ENCODE data around the gene BFSP1.

BFSP1 gene

DNA sequence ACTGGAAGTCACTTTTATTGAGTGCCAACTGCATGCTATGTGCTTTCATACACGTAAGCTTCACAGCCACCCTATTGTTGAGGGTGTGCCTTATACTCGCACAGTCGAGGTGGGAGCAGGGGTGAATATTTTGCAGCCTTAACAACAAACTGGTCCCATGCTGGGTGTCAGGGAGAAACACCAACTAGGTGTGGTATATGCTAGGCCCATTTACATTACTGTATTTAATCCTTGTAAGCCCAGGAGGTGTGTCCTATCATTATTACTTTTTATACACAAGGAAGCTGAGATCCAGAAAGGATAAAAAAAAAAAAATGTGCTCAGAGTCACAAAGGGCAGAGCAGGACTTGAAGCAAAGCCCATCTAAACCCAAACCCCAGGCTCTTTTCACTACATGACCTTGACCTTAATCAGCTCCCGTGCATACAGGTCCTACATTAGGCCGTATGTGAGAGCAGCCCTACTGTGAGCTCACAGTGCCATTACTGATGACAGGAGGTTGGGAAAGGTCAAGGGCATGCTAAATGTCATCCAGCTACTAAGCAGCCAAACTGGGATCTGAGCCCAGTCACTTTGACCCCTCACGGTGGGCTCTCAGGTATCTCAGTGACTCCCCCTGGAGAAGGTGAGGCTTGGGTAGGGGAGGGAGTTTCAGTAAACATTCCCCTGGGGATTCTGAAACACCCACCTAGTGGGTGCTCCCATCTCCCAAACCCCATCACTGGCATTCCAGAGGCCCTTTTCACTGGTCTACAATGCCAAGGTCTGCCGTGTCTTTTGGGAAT, 61.7 kb downstream of the BFSP1 start:
- no peaks in the 10 kb centered on the region for H3K36me3 ChIP-seq (ENCODE audit: control insufficient read depth in 1 of 2, insufficient read depth in 2 of 2, low read length in 2 of 2)
- no peak overlapping the region for H3K9ac ChIP-seq (ENCODE audit: low read depth in 1 of 2, low read length in 2 of 2)
- no peaks in the 10 kb centered on the region for H3K27me3 ChIP-seq (ENCODE audit: control insufficient read depth in 1 of 2, insufficient read depth in 2 of 2, low read length in 2 of 2)
- H3K9me3 ChIP-seq (ENCODE audit: control insufficient read depth in 1 of 2, low read length in 2 of 2): no peaks in the 10 kb centered on the region
- H3K4me1 ChIP-seq (ENCODE audit: control insufficient read depth in 1 of 2, insufficient read depth in 2 of 2, low read length in 2 of 2): no peaks in the 10 kb centered on the region
- no peak overlapping the region for H3K4me3 ChIP-seq (ENCODE audit: low read depth in 1 of 2, low read length in 2 of 2)
- no peak overlapping the region for H3K27ac ChIP-seq (ENCODE audit: low read depth, low read length)

DNA sequence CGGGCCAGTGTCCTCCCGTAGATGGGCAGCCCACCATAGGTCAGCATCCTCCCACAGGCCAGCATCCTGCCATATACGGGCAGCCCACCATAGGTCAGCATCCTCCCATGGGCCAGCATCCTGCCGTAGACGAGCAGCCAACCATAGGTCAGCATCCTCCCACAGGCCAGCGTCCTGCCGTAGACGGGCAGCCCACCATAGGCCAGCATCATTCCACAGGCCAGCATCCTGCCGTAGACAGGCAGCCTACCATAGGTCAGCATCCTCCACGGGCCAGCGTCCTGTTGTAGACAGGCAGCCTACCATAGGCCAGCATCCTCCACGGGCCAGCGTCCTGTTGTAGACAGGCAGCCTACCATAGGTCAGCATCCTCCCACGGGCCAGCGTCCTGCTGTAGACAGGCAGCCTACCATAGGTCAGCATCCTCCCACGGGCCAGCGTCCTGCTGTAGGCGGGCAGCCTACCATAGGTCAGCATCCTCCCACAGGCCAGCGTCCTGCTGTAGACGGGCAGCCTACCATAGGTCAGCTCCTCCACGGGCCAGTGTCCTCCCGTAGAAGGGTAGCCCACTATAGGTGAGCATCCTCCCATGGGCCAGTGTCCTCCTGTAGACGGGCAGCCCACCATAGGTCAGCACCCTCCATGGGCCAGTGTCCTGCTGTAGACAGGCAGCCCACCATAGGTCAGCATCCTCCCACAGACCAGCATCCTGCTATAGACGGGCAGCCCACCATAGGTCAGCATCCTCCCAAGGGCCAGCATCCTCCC, 62.9 kb downstream of the BFSP1 start:
- H3K27ac ChIP-seq (ENCODE audit: low read depth, low read length): no peak overlapping the region
- H3K4me1 ChIP-seq (ENCODE audit: control insufficient read depth in 1 of 2, insufficient read depth in 2 of 2, low read length in 2 of 2): no peaks in the 10 kb centered on the region
- H3K27me3 ChIP-seq (ENCODE audit: control insufficient read depth in 1 of 2, insufficient read depth in 2 of 2, low read length in 2 of 2): no peaks in the 10 kb centered on the region
- H3K4me3 ChIP-seq (ENCODE audit: low read depth in 1 of 2, low read length in 2 of 2): no peak overlapping the region
- H3K36me3 ChIP-seq (ENCODE audit: control insufficient read depth in 1 of 2, insufficient read depth in 2 of 2, low read length in 2 of 2): no peaks in the 10 kb centered on the region
- no peaks in the 10 kb centered on the region for H3K9me3 ChIP-seq (ENCODE audit: control insufficient read depth in 1 of 2, low read length in 2 of 2)
- H3K9ac ChIP-seq (ENCODE audit: low read depth in 1 of 2, low read length in 2 of 2): no peak overlapping the region

DNA sequence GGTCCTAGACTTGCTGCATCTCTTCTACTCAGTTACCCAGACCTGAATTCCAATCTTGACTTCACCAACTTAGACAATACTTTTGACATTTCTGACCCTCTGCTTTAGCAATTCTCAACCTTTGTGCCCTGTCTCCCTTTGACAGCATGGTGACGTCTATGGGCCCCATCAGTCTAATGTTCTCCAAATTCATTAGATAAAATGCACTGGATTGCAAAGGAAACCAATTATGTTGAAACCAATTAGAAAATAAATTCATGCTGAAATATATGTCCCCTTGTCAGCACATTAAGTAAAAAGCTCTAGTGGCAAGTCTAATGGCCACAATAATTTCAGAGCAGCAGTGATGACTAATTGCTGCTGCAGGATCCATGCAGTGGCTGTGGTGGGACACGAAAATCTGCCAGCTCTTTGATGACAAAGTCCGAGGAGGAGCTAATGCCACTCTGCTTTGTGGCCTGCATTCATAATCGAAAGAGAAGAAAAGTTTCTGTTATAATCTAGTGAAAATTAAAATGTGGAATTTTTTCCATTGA, 64.0 kb downstream of the BFSP1 start:
- Histone ChIP-seq H3K27ac (ENCODE audit: low read depth, low read length) (no peak overlapping the region), H3K9me3 (ENCODE audit: control insufficient read depth in 1 of 2, low read length in 2 of 2) (no peaks in the 10 kb centered on the region), H3K36me3 (ENCODE audit: control insufficient read depth in 1 of 2, insufficient read depth in 2 of 2, low read length in 2 of 2) (no peaks in the 10 kb centered on the region), H3K27me3 (ENCODE audit: control insufficient read depth in 1 of 2, insufficient read depth in 2 of 2, low read length in 2 of 2) (no peaks in the 10 kb centered on the region), H3K4me1 (ENCODE audit: control insufficient read depth in 1 of 2, insufficient read depth in 2 of 2, low read length in 2 of 2) (no peaks in the 10 kb centered on the region), H3K9ac (ENCODE audit: low read depth in 1 of 2, low read length in 2 of 2) (no peak overlapping the region), H3K4me3 (ENCODE audit: low read depth in 1 of 2, low read length in 2 of 2) (no peak overlapping the region)

DNA sequence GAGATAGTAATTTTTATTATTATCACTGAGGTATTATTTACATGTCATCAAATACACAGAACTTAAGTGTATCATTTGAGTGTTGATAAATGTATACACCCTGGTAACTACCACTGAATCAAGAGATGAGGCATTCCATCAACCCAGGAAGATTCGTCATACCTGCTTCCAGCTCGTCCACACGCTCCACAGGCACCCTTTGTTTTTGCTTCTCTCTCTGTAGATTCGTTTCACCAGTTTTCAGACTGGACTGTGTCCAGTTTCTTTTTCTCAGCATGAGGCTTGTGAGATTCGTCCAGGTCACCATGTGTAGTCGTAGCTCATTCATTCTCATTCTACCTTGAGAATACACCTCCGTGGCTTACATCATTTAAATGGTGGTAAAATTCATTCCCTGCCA, 64.5 kb downstream of the BFSP1 start:
- Histone ChIP-seq H3K4me3 (ENCODE audit: low read depth in 1 of 2, low read length in 2 of 2) (no peak overlapping the region), H3K36me3 (ENCODE audit: control insufficient read depth in 1 of 2, insufficient read depth in 2 of 2, low read length in 2 of 2) (no peaks in the 10 kb centered on the region), H3K9me3 (ENCODE audit: control insufficient read depth in 1 of 2, low read length in 2 of 2) (no peaks in the 10 kb centered on the region), H3K4me1 (ENCODE audit: control insufficient read depth in 1 of 2, insufficient read depth in 2 of 2, low read length in 2 of 2) (no peaks in the 10 kb centered on the region), H3K27ac (ENCODE audit: low read depth, low read length) (no peak overlapping the region), H3K27me3 (ENCODE audit: control insufficient read depth in 1 of 2, insufficient read depth in 2 of 2, low read length in 2 of 2) (no peaks in the 10 kb centered on the region), H3K9ac (ENCODE audit: low read depth in 1 of 2, low read length in 2 of 2) (no peak overlapping the region)

DNA sequence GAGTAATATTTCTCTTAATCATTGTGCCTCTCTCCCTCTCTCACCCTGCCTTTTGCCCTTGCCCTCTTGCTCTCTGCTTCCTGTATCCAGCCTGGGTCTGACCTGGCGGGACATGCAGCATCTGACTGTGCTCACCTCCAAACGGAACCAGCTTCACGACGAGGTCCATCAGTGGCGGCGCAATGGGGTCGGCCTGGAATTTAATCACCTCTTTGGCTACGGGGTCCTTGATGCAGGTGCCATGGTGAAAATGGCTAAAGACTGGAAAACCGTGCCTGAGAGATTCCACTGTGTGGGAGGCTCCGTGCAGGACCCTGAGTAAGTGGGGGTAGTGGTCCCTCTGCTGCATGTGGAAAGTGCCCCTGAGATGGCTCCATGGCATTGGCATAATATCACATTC, 65.9 kb downstream of the BFSP1 start:
- Histone ChIP-seq H3K36me3 (ENCODE audit: control insufficient read depth in 1 of 2, insufficient read depth in 2 of 2, low read length in 2 of 2) (no peaks in the 10 kb centered on the region), H3K9me3 (ENCODE audit: control insufficient read depth in 1 of 2, low read length in 2 of 2) (no peaks in the 10 kb centered on the region), H3K27ac (ENCODE audit: low read depth, low read length) (no peak overlapping the region), H3K27me3 (ENCODE audit: control insufficient read depth in 1 of 2, insufficient read depth in 2 of 2, low read length in 2 of 2) (no peaks in the 10 kb centered on the region), H3K9ac (ENCODE audit: low read depth in 1 of 2, low read length in 2 of 2) (no peak overlapping the region), H3K4me1 (ENCODE audit: control insufficient read depth in 1 of 2, insufficient read depth in 2 of 2, low read length in 2 of 2) (no peaks in the 10 kb centered on the region), H3K4me3 (ENCODE audit: low read depth in 1 of 2, low read length in 2 of 2) (no peak overlapping the region)

DNA sequence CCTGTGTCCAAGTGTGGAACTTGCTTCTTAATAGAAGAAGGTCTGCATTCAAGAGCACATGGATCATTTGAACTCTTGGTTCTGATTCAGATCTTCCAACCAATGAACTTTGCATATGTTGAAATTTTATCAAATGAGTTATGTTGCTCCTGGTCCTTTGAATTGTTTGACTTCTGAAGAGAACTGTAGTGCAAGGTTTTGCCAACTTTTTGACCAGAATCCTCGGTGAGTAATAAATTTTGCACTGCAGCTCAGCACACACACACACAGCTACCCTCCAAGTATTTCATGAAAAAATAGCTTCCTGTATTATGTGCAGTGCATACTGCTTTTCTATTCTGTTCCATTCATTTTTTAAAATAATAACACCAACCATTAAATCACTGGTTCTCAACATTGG, 67.5 kb downstream of the BFSP1 start:
- H3K27ac ChIP-seq (ENCODE audit: low read depth, low read length): no peak overlapping the region
- no peaks in the 10 kb centered on the region for H3K4me1 ChIP-seq (ENCODE audit: control insufficient read depth in 1 of 2, insufficient read depth in 2 of 2, low read length in 2 of 2)
- no peak overlapping the region for H3K4me3 ChIP-seq (ENCODE audit: low read depth in 1 of 2, low read length in 2 of 2)
- H3K36me3 ChIP-seq (ENCODE audit: control insufficient read depth in 1 of 2, insufficient read depth in 2 of 2, low read length in 2 of 2): no peaks in the 10 kb centered on the region
- H3K9me3 ChIP-seq (ENCODE audit: control insufficient read depth in 1 of 2, low read length in 2 of 2): no peaks in the 10 kb centered on the region
- no peak overlapping the region for H3K9ac ChIP-seq (ENCODE audit: low read depth in 1 of 2, low read length in 2 of 2)
- H3K27me3 ChIP-seq (ENCODE audit: control insufficient read depth in 1 of 2, insufficient read depth in 2 of 2, low read length in 2 of 2): no peaks in the 10 kb centered on the region

DNA sequence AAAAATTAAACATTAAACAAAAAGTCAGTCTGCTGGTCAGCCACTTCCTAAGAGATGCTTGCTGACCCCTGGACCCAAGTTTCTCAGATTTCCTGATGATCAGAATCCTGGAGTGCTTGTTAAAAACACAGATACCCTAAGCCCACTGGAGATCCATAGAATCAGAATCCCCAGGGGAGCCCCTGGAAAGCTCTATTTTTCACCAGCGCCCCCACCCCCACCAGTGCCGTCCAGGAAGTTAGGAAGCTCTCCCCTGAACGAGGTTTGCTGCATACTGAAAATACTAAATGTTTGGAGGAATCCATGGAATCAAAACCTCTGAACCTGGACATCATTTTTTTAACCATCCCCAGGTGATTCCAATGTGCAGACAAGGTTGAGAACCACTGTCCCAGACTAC, 69.2 kb downstream of the BFSP1 start:
- H3K27me3 ChIP-seq (ENCODE audit: control insufficient read depth in 1 of 2, insufficient read depth in 2 of 2, low read length in 2 of 2): no peaks in the 10 kb centered on the region
- no peak overlapping the region for H3K27ac ChIP-seq (ENCODE audit: low read depth, low read length)
- H3K9me3 ChIP-seq (ENCODE audit: control insufficient read depth in 1 of 2, low read length in 2 of 2): no peaks in the 10 kb centered on the region
- H3K9ac ChIP-seq (ENCODE audit: low read depth in 1 of 2, low read length in 2 of 2): no peak overlapping the region
- no peaks in the 10 kb centered on the region for H3K4me1 ChIP-seq (ENCODE audit: control insufficient read depth in 1 of 2, insufficient read depth in 2 of 2, low read length in 2 of 2)
- no peak overlapping the region for H3K4me3 ChIP-seq (ENCODE audit: low read depth in 1 of 2, low read length in 2 of 2)
- H3K36me3 ChIP-seq (ENCODE audit: control insufficient read depth in 1 of 2, insufficient read depth in 2 of 2, low read length in 2 of 2): no peaks in the 10 kb centered on the region

DNA sequence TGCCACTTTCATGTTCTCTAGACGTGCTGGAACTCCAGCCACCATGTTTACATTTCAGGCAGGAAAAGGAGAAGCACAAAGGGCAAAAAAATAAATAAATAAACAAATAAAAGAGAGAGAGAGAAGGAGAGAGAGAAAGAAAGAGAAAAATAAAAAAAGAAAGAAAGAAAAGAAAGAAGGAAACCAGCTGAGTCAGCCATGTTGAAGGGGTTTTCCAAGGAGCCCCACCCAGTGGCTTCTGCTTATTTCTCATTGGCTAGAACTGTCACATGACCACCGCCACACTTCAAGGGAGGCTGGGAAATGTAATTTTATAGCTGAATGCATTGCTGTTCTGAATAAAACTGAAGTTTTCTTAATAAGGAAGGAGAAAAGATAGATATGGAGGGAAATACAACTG, 71.1 kb downstream of the BFSP1 start:
- Histone ChIP-seq H3K4me3 (ENCODE audit: low read depth in 1 of 2, low read length in 2 of 2) (no peak overlapping the region), H3K36me3 (ENCODE audit: control insufficient read depth in 1 of 2, insufficient read depth in 2 of 2, low read length in 2 of 2) (no peaks in the 10 kb centered on the region), H3K9ac (ENCODE audit: low read depth in 1 of 2, low read length in 2 of 2) (no peak overlapping the region), H3K4me1 (ENCODE audit: control insufficient read depth in 1 of 2, insufficient read depth in 2 of 2, low read length in 2 of 2) (no peaks in the 10 kb centered on the region), H3K27ac (ENCODE audit: low read depth, low read length) (no peak overlapping the region), H3K27me3 (ENCODE audit: control insufficient read depth in 1 of 2, insufficient read depth in 2 of 2, low read length in 2 of 2) (peaks cover 0 to under 1% of the 10 kb centered on the region in 2 donors), H3K9me3 (ENCODE audit: control insufficient read depth in 1 of 2, low read length in 2 of 2) (no peaks in the 10 kb centered on the region)

DNA sequence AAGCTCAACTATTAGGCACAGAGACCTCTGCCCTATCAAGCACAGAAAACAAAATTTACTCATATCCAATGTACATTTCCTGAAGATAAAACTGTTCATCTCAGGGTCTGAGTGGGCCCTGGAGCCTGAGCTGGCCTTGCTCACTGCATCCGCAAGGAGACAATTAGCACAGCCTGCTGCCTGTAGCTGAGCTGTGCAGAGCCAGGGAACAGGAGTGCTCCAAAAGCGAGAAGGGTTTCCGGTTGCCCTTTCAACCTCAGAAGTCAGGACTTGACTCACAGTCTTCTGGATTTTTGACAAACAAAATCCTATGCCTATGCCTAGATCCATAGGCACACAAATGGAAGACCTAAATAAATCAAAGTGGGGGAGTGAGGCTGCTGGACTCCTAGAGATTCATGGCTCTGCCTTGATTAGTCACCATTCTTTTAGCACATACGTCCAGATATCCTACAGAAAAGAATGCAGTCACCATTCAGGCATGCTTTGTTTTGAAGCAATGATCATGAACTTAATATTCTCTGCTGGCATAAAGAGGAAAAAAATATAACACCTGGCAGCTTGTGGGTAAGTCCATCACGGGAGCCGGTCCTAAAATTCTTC, 73.5 kb downstream of the BFSP1 start:
- H3K4me3 ChIP-seq (ENCODE audit: low read depth in 1 of 2, low read length in 2 of 2): no peak overlapping the region

DNA sequence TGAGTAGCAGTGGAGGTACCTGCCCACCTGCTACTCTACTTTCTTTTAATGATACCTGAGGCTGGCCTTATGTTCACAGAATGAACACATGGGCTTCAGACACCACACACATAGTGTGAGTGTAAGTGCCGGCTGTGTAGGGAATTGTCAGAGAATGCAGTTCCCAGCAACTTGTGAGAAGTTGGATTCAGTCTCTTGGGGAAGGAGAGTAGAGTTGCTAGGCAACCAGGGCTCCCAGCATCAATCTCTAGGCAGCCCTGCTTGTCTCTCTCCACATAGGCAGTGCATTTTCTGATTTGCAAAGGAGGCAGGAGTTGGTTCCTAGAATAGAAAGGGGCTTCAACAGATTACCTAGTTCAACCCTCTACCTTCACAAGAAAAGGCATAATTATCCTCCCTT, 74.1 kb downstream of the BFSP1 start:
- H3K9ac ChIP-seq (ENCODE audit: low read depth in 1 of 2, low read length in 2 of 2): no peak overlapping the region
- no peaks in the 10 kb centered on the region for H3K4me1 ChIP-seq (ENCODE audit: control insufficient read depth in 1 of 2, insufficient read depth in 2 of 2, low read length in 2 of 2)
- H3K4me3 ChIP-seq (ENCODE audit: low read depth in 1 of 2, low read length in 2 of 2): no peak overlapping the region
- H3K27ac ChIP-seq (ENCODE audit: low read depth, low read length): no peak overlapping the region
- H3K27me3 ChIP-seq (ENCODE audit: control insufficient read depth in 1 of 2, insufficient read depth in 2 of 2, low read length in 2 of 2): peaks cover 8 to 9% of the 10 kb centered on the region in 2 donors
- H3K36me3 ChIP-seq (ENCODE audit: control insufficient read depth in 1 of 2, insufficient read depth in 2 of 2, low read length in 2 of 2): no peaks in the 10 kb centered on the region
- H3K9me3 ChIP-seq (ENCODE audit: control insufficient read depth in 1 of 2, low read length in 2 of 2): no peaks in the 10 kb centered on the region

More for the DNA sequence above, 73.5 kb downstream of the BFSP1 start:
- no peak overlapping the region for H3K9ac ChIP-seq (ENCODE audit: low read depth in 1 of 2, low read length in 2 of 2)
- no peaks in the 10 kb centered on the region for H3K36me3 ChIP-seq (ENCODE audit: control insufficient read depth in 1 of 2, insufficient read depth in 2 of 2, low read length in 2 of 2)
- peaks cover 5 to 8% of the 10 kb centered on the region in 2 donors for H3K27me3 ChIP-seq (ENCODE audit: control insufficient read depth in 1 of 2, insufficient read depth in 2 of 2, low read length in 2 of 2)
- no peak overlapping the region for H3K27ac ChIP-seq (ENCODE audit: low read depth, low read length)
- H3K9me3 ChIP-seq (ENCODE audit: control insufficient read depth in 1 of 2, low read length in 2 of 2): no peaks in the 10 kb centered on the region
- no peaks in the 10 kb centered on the region for H3K4me1 ChIP-seq (ENCODE audit: control insufficient read depth in 1 of 2, insufficient read depth in 2 of 2, low read length in 2 of 2)
